GF-D8 (cell line): ENCODE measurements around the gene IL20.
"Not testable (repeated sequence)": the region's sequence is repeated elsewhere in the genome, so short reads cannot be mapped to it uniquely, and the experiment has no call there.

Experiments used
- DNase-seq: peaks from one replicate; lab custom pipeline; 2025; lab: John Stamatoyannopoulos, UW

The IL20 gene

DNA sequence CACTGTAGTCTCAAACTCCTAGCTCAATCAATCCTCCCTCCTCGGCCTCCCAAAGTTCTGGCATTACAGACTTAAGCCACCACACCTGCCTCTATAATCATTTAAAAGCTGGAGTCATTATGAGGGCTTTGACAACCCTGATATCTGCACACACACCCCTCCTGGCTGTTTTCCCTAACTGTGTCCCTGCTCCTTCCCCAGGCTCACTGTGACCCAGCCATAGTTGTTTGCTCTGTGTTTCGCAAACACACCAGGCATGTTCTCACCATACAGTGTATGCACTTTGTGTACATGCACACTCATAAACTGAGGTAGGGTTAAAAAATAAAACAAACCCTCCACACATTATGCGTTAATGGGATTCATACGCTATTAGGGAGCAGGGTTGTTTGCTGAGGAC is 21.8 kb upstream of the IL20 start:
- no peak for DNase-seq

GRCh38 chr1:206846487-206846886 is 18.9 kb upstream of the IL20 start:
- DNase-seq, result no peak

GRCh38 chr1:206847337-206847834 is 18.0 kb upstream of the IL20 start:
- no peak for DNase-seq

GRCh38 chr1:206847946-206848345 is 17.5 kb upstream of the IL20 start:
- DNase-seq, result no peak

- no peak for DNase-seq
These were observed 15.0 kb upstream of the IL20 start for GRCh38 chr1:206850401-206850800.

GRCh38 chr1:206851341-206852010 is 13.9 kb upstream of the IL20 start:
- DNase-seq, result no peak

GRCh38 chr1:206852662-206853061 is 12.8 kb upstream of the IL20 start:
- DNase-seq, result not testable (repeated sequence)

- not testable (repeated sequence) for DNase-seq
These were observed 11.7 kb upstream of the IL20 start for GRCh38 chr1:206853696-206854095.

- no peak for DNase-seq
These were observed 10.9 kb upstream of the IL20 start for GRCh38 chr1:206854401-206855129.

GRCh38 chr1:206855859-206856258 is 9.6 kb upstream of the IL20 start:
- DNase-seq, result no peak

DNA sequence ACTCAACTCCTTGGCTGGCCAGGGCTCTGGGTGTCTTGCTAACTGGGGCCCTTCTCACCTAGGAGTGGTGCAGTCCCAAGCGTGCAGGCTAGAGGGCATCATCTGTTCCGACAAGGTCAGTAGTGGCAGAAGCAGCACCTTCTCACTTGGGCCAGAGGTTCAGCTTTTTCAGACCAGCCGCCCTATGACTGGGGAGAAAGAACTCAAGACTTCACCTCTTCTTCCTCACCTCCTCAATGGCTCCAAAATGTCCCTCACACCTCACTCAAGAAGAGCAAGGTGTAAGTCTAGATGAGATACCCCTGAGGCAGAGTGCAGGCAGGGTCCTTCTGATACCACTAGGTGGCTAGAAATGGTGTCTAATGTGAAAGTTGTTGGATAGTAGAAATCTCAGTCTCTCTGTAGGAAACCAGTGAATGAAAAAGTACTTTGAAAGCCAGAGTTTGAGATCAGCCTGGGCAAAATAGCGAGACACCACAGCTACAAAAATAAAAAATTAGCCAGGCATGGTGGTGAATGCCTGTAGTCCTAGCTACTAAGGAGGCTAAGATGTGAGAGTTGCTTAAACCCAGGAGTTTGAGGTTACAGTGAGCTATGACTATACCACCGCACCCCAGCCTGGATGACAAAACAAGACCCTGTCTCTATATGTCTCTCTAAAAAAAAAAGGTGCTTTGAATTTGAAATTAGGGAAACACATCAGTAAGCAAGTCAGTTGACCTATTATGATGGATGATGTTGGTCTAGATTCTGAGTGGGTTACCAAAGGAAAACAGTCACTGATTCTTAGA is 8.6 kb upstream of the IL20 start:
- no peak for DNase-seq

DNA sequence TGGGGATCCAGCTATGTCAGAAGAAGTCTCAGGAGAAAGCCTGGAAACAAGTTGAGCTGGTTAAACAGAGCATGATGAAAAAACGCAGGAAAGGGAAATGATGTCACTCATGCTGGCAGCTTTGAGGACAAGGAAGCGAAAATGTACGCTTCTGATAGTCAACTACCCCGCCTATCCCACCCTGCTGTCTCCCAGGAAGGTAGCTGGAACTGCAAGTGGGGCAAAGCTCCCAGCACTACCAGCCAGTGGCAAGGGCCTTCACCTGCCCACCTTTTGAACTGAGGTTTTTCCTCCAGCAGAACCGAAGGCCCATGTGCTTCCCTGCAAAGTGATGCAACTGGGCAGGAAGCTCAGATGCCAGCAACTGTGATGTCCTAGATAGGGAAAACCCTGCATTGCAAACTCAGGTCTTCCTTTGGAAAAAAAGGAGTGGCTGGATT is 6.3 kb upstream of the IL20 start:
- no peak for DNase-seq

DNA sequence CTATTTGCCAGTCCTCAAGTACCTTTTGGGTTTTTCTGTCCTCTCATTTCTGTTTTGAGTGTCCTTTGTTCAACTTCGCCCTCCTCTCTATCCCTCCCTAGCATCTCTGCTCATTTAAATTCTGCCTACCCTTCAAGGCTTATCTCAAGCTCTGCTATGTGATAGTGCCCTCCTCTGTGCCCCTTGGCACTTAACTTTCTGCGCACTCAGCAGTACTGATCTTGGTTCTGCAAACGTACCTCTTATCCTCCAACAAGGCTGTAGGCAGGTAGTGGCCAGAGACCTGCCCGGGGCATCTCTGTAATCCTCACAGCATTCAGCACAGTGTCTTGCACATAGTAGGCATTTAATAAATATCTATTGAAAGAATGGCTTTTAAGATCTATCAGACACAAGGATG is 5.3 kb upstream of the IL20 start:
- DNase-seq, result no peak

DNA sequence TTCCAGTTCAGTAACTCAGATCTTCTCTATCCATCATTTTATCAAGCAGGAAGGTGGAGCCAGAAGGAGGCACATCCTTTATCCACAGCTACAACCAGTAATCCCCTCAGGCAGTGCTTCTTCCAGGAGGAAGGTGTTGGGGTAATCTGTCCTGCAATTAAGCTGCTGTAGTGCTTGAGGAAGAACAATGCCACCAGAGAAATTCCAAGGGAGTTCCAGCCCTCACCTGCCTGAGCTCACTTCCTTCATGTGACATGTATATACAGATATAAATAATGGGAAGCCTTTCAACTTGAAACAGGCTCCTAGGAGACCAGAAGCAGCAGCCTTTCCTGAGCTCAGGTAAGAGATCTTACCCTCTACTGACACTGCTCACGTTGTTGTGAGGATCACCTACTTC is 2.2 kb upstream of the IL20 start:
- no peak for DNase-seq

DNA sequence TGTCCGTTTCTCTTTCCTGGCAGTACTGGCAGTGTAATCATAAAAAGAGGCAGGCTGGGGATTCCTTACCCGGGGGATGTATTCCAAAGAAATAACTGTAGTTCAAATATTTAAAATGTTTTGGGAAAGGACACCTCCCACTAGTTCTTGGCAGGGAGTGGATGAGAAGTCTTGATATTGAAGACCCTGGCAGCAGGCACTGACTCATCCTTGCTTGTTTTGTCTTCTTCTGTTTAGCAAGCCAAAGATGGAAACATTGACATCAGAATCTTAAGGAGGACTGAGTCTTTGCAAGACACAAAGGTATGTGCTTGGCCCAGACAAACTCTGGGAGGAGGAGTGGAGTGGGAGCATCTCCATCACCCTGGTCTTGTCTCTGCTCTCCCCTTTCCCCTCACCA is 639 bp downstream of the IL20 start:
- DNase-seq, result no peak

DNA sequence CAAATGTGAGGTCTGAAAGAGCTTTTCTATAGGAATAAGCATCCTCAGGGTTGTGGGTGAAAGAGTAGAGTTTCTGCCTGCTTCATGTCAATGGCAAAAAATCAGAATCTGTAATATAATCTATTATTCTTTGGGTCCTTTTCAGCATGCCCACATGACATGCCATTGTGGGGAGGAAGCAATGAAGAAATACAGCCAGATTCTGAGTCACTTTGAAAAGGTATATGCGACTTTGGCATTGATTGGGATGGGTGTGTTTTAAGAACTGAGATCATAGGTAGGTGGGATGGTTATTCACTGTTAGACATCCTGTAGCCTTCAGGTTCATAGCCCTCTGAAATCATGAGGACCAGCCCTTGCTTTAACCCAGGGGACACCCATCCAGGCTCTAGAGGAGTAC is 1.8 kb downstream of the IL20 start:
- DNase-seq, result no peak

DNA sequence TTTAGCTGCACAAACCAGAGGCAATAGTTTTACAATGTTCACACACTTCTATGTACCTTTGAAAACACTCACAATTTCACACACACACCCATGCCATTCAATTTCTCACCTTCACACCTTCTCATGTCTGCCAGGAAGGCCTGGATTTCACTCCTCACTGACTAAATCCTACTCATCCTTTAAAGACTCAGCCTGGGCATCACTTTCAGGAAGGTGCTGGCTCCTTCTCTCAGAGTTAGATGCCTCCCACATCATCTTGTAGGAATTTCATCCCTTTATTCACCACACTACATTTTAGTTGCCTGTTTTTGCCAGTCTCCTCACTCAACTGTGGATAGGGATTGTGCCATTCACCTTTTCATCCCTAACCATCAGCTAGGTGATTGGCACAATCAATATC is 2.3 kb downstream of the IL20 start:
- no peak for DNase-seq

GRCh38 chr1:206868264-206868663 is 2.8 kb downstream of the IL20 start:
- DNase-seq, result no peak

- no peak for DNase-seq
These were observed 6.7 kb downstream of the IL20 start for GRCh38 chr1:206872139-206872538.

DNA sequence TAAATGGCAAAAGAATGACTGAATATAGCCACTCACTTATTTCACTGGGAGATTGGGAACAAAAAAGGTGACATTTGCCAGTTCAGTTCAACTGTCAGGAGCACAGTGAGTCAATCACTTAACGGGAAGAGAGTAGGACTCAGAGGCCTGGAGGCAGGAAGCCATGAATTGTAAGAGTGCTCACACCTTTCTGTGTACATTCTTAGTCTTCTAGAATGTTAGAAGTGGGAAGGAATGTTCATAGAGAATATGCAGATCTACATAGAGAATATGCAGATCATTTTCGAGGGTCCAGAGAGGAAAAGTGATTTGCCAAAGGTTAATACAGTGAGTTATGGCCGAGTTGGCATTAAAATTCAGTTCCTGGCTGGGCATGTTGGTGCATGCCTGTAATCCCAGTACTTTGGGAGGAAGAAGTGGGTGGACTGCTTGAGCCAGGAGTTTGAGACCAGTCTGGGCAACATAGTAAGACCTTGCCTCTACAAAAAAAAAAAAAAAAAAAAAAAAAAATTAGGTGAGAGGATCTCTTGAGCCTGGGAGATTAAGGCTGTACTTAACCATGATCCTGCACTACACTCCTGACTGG is 8.3 kb downstream of the IL20 start:
- no peak for DNase-seq

- DNase-seq, result no peak
These were observed 10.4 kb downstream of the IL20 start for GRCh38 chr1:206875752-206876377.

DNA sequence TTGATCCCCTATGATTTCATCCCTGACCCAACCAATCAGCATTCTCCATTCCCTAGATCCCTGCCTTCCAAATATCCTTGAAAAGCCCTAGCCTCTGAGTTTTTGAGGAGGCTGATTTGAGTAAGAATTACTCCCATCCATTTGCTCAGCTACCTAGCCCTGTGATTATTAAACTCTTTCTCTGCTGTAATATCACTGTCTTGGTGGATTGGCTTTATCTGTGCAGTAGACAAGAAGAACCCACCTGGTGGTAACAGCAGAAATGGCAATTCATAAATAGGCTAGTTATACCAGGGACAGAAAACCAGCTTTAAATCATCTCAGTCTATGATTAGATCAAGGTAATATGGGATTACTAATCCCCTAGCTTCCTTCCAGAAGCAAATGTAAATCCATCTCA is 13.0 kb downstream of the IL20 start:
- no peak for DNase-seq
